ENCODE results near the gene ZFX.

ZFX gene

GRCh38 chrX:24248042-24248441, 98.5 kb downstream of the ZFX start:
- no peak for TF ChIP-seq CTCF (IDR thresholded peaks at IDR 0.05; ENCODE audit: poor library complexity, severe bottlenecking)
- no peak overlapping the region for H3K27ac ChIP-seq (ENCODE audit: poor library complexity, severe bottlenecking)
- no peak for ATAC-seq (ENCODE audit: low read depth)

GRCh38 chrX:24253030-24253429, 103.5 kb downstream of the ZFX start:
- H3K9me3 ChIP-seq (ENCODE audit: severe bottlenecking) = no peaks in the 10 kb centered on the region
- H3K4me1 ChIP-seq (ENCODE audit: insufficient read depth, poor library complexity, severe bottlenecking) = no peaks in the 10 kb centered on the region
- no peak overlapping the region for H3K4me3 ChIP-seq (ENCODE audit: severe bottlenecking)
- ATAC-seq (ENCODE audit: low read depth) = no peak
- DNase-seq (ENCODE audit: low spot score) = no peak
- TF ChIP-seq CTCF (IDR thresholded peaks at IDR 0.05; ENCODE audit: poor library complexity, severe bottlenecking) = no peak
- no peak overlapping the region for H3K27ac ChIP-seq (ENCODE audit: poor library complexity, severe bottlenecking)
- H3K36me3 ChIP-seq (ENCODE audit: low read depth) = no peaks in the 10 kb centered on the region
- no peaks in the 10 kb centered on the region for H3K27me3 ChIP-seq (ENCODE audit: insufficient read depth, poor library complexity, severe bottlenecking)

More at GRCh38 chrX:24248042-24248441, 98.5 kb downstream of the ZFX start:
- Histone ChIP-seq H3K9me3 (ENCODE audit: severe bottlenecking) (no peaks in the 10 kb centered on the region), H3K27me3 (ENCODE audit: insufficient read depth, poor library complexity, severe bottlenecking) (no peaks in the 10 kb centered on the region), H3K4me1 (ENCODE audit: insufficient read depth, poor library complexity, severe bottlenecking) (peaks cover 15% of the 10 kb centered on the region), H3K4me3 (ENCODE audit: severe bottlenecking) (no peak overlapping the region), H3K36me3 (ENCODE audit: low read depth) (no peaks in the 10 kb centered on the region)
- no peak for DNase-seq (ENCODE audit: low spot score)

GRCh38 chrX:24253469-24253868, 103.9 kb downstream of the ZFX start:
- DNase-seq (ENCODE audit: low spot score) (no peak), ATAC-seq (ENCODE audit: low read depth) (no peak)
- no peaks in the 10 kb centered on the region for H3K9me3 ChIP-seq (ENCODE audit: severe bottlenecking)
- TF ChIP-seq CTCF (IDR thresholded peaks at IDR 0.05; ENCODE audit: poor library complexity, severe bottlenecking) = no peak
- no peaks in the 10 kb centered on the region for H3K36me3 ChIP-seq (ENCODE audit: low read depth)
- H3K4me1 ChIP-seq (ENCODE audit: insufficient read depth, poor library complexity, severe bottlenecking) = no peaks in the 10 kb centered on the region
- H3K27me3 ChIP-seq (ENCODE audit: insufficient read depth, poor library complexity, severe bottlenecking) = no peaks in the 10 kb centered on the region
- no peak overlapping the region for H3K4me3 ChIP-seq (ENCODE audit: severe bottlenecking)
- no peak overlapping the region for H3K27ac ChIP-seq (ENCODE audit: poor library complexity, severe bottlenecking)

- no peak for TF ChIP-seq CTCF (IDR thresholded peaks at IDR 0.05; ENCODE audit: poor library complexity, severe bottlenecking)
- Histone ChIP-seq H3K4me1 (ENCODE audit: insufficient read depth, poor library complexity, severe bottlenecking) (no peaks in the 10 kb centered on the region), H3K27me3 (ENCODE audit: insufficient read depth, poor library complexity, severe bottlenecking) (no peaks in the 10 kb centered on the region), H3K36me3 (ENCODE audit: low read depth) (no peaks in the 10 kb centered on the region), H3K4me3 (ENCODE audit: severe bottlenecking) (no peak overlapping the region), H3K9me3 (ENCODE audit: severe bottlenecking) (no peaks in the 10 kb centered on the region), H3K27ac (ENCODE audit: poor library complexity, severe bottlenecking) (no peak overlapping the region)
- DNase-seq (ENCODE audit: low spot score) (no peak), ATAC-seq (ENCODE audit: low read depth) (no peak)
Observed at GRCh38 chrX:24257011-24257410, 107.5 kb downstream of the ZFX start.

GRCh38 chrX:24259544-24260240, 110.2 kb downstream of the ZFX start:
- no peak overlapping the region for H3K4me3 ChIP-seq (ENCODE audit: severe bottlenecking)
- no peaks in the 10 kb centered on the region for H3K9me3 ChIP-seq (ENCODE audit: severe bottlenecking)
- 0 out of 3 replicates have a peak, but pooled peaks have one; percentile 42 for ATAC-seq (ENCODE audit: low read depth)
- TF ChIP-seq CTCF (IDR thresholded peaks at IDR 0.05; ENCODE audit: poor library complexity, severe bottlenecking) = peak; percentile 69
- H3K27me3 ChIP-seq (ENCODE audit: insufficient read depth, poor library complexity, severe bottlenecking) = no peaks in the 10 kb centered on the region
- no peak for DNase-seq (ENCODE audit: low spot score)
- H3K36me3 ChIP-seq (ENCODE audit: low read depth) = no peaks in the 10 kb centered on the region
- no peaks in the 10 kb centered on the region for H3K4me1 ChIP-seq (ENCODE audit: insufficient read depth, poor library complexity, severe bottlenecking)
- no peak overlapping the region for H3K27ac ChIP-seq (ENCODE audit: poor library complexity, severe bottlenecking)
